Superior temporal gyrus (tissue), 1 donor: ENCODE data around the gene C6orf118.

Experiments
- DNase-seq: peaks from one replicate; pipeline ENCODE4 v3.0.0-alpha.2; 2016; ENCODE audit errors: extremely low spot score

C6orf118 gene

DNA sequence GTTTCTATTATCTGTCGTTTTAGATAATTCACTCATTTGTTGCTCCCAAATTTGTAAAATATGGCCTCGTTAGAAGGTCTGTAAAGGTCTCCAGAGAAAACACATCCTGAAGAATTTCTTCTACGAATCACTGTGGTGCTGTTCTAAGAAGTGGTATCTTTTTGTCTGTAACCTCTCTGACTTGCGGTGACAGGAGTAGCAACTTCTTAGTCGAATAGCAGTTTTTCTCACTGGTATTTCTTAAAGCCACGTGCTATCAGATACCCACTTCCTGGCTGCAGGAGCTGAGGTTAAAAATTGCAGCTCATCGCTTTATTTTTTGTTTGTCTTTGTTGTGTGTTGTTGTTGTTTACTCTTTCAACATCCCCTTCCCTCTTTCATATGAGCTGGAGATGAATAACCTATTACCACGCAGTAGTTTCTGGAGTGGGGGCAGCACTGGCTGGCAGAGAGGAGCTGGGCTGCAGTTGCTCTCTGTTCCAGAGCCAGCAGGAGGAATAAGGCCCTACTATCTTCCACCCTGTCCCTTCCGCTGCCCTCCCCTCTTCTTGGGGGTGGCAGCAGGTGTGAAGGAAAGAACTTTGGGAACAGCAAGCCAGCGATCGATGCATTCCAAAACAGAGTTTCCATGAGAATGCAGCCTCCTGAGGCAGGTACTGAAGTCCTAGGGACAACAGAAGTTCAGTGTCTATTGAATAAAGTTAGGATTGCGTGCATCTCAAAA lies 64.7 kb downstream of the C6orf118 start:
- no peak for DNase-seq

DNA sequence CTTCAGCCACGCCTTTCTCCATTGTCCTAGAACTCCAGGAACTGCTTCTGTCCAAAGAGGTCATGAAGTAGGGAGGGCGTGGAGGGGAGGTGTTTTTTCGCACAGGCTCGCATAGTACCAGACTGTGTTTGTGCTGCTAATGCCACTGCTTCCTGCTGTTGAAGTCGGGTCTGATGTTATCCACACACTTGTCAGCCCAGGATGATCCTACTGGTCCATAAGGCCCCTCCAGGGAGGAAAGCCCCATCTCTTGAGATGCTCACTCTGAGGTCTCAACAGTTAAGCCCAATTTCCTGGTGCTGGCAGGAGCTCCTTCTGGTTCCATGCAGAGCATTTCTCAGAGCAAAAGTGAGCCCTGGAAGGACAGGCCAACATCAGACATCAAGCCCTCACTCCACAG lies 65.6 kb downstream of the C6orf118 start:
- no peak for DNase-seq

DNA sequence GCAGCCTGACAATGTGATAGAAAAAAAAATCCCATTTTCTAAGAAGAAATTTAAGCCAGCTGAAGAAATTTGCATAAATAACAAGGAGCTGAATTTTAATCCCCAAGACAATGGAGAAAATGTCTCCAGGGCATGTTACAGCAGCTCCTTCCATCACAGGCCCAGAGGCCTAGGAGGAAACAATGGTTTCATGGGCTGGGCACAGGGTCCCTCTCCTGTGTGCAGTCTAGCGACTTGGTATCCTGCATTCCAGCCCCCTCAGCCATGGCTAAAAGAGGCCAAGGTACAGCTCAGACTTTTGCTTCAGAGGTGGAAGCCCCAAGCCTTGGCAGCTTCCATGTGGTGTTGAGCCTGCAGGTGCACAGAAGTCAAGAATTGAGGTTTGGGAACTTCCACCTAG lies 73.1 kb downstream of the C6orf118 start:
- no peak for DNase-seq

DNA sequence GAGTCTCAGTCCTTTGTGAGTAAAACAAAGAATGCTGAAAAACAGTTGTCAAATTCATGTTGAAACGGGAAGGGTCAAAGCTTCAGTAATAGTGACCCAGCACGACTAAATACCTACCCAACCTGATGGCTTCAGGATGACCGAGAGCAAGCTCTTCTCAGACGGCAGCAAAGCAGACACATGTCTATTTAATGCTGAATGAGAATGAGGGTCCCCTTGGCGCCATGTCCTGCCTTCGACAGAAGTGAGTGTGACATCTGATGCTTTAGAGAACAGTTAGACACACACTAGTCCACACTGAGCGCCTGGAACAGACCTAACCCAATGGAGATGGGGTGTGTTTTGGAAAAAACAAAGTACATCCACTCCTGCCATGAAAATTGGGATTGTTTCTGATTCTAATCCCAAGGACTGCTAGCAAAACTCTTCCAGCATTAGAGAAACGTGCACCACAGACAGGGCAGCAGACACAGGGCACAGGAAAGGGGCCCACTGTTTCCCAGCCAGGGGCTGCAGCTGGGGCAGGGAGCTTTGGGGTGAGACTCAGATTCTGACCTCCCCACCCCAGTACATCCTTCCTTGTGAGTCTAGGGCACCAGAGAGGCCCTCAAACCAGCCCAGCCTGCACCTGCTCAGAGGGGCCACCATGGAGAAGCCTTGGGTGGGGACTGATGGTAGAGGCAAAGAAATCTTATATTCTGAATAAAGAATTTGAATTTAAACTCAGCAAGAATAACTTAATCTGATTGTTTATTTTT lies 76.5 kb downstream of the C6orf118 start:
- DNase-seq = no peak

DNA sequence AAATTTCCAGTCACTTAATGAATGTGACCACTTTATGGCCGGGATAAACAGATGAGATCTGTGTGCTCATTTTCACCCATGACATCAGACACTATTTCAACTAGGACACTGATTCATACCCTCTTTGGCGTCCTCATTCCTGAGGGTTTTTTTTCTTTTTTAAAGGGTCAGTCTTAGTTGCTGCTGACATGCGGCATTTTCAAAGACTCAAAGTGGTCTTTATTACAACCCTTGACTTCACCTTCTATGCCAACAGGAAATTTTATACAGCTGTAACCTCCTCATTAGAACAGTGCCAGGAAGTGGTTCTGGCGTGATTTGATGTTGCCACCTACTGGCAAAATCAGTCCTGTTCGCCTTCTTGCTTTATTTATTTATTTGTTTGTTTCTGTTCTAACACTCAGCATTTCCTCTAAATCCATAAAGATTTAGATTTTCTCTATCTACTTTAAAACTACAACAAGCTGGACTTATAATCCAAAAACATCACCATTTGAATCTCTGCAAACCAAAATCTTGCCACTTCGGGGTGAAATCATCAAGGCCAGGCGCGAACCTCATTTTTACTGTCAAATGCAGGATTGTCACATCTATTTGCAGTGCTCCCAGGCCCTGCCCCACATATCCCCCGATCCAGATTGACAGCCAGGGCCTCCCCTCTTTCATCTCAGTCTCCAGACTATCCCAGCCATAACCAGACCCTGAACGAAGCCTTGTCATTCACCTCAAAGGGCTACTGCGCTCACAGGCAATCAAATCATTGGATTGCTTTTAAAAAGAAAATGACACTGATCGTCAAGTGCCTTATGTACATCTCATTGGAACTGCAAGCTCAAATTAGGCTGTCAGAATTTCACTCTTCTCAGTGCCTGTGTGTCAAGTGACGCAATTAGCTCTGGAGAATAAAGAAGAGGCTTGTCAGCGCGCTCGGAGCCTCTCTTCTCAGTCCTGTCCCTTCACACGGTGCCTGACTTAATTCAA lies 77.5 kb downstream of the C6orf118 start:
- DNase-seq = peak; percentile 91

DNA sequence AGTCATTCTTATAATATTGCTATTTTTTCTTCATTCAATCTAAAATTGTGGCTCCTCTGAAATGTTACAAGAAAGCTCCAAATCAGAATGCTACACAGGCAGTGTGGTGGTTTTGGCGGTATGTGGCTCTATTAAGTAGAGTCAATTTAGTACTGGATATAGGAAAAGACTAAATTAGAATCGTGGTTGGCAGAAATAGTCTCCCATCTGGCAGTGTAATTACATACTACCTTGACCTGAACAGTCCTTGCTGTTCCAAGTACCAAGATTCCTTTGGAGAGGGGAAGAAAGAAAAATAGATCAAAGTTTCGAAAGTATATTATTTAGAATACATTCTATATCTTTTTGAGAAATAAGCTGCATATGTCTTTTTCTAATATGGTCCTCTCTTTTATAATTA lies 78.2 kb downstream of the C6orf118 start:
- DNase-seq = no peak
